HepG2 (cell line): ENCODE measurements around the gene PSMB11. TPM values are rescaled to one million over a fixed set of nuclear protein-coding genes. Genes with fewer than 3 reads are reported as not detected.

Experiments
- AGO1 ChIP-seq: fragments of 200-400 bp; formaldehyde crosslinking; IDR thresholded peaks from 2 replicates; pipeline ENCODE4 v1.6.1; 2017; ENCODE audit warnings: mild to moderate bottlenecking, low read depth, low read length, moderate library complexity; ENCODE audit not compliant: poor library complexity, severe bottlenecking
- AGO2 ChIP-seq: fragments of 200-400 bp; formaldehyde crosslinking; optimal IDR thresholded peaks from 2 replicates; pipeline ENCODE3; 2017; ENCODE audit warnings: mild to moderate bottlenecking, low read depth, low read length, moderate library complexity
- KAT7 ChIP-seq: IDR thresholded peaks from 2 replicates; pipeline ENCODE4 v1.6.1; 2018; ENCODE audit warnings: borderline replicate concordance, missing compliant biosample characterization
- NAIF1 ChIP-seq: sonication (generic); formaldehyde crosslinking; IDR thresholded peaks from 2 replicates; pipeline ENCODE4 v1.5.0; 2020; ENCODE audit warnings: mild to moderate bottlenecking, missing genetic modification reagents, borderline replicate concordance
- SIN3A ChIP-seq: IDR thresholded peaks from 2 replicates; pipeline ENCODE4 v1.6.1; 2011; ENCODE audit warnings: low read depth, mild to moderate bottlenecking, control low read depth, low read length, borderline replicate concordance
- TCF12 ChIP-seq, 2 experiments: fragments of 450-650 bp in 1 of 2; sonication (generic) in 1 of 2; formaldehyde crosslinking in 1 of 2; IDR thresholded peaks; 2 replicates each; pipeline versions ENCODE4 v1.6.1 to v1.8.0; 2017 to 2022; ENCODE audit warnings: antibody characterized with exemption in 1 of 2, mild to moderate bottlenecking in 1 of 2, missing genetic modification reagents in 1 of 2, moderate library complexity in 1 of 2
- TCF7L2 ChIP-seq: IDR thresholded peaks from 2 replicates; pipeline ENCODE4 v1.6.1; 2011; ENCODE audit warnings: mild to moderate bottlenecking, low read depth, low read length, moderate library complexity
- TGIF2 ChIP-seq: IDR thresholded peaks from 2 replicates; pipeline ENCODE4 v1.6.1; 2016; ENCODE audit warnings: control low read depth, missing compliant biosample characterization
- ZFAT ChIP-seq: sonication (generic); formaldehyde crosslinking; conservative IDR thresholded peaks from 2 replicates; pipeline ENCODE4 v1.8.1; 2023; ENCODE audit warnings: missing genetic modification reagents, inconsistent platforms
- ZNF224 ChIP-seq: sonication (generic); formaldehyde crosslinking; IDR thresholded peaks from 2 replicates; pipeline ENCODE4 v1.5.0; 2020; ENCODE audit warnings: mild to moderate bottlenecking, missing genetic modification reagents
- ZNF264 ChIP-seq: sonication (generic); formaldehyde crosslinking; IDR thresholded peaks from 2 replicates; pipeline ENCODE4 v1.4.0; 2020; ENCODE audit warnings: missing genetic modification reagents
- ZNF30 ChIP-seq: sonication (generic); formaldehyde crosslinking; IDR thresholded peaks from 2 replicates; pipeline ENCODE4 v1.5.0; 2020; ENCODE audit warnings: mild to moderate bottlenecking, missing genetic modification reagents
- ZNF441 ChIP-seq: sonication (generic); formaldehyde crosslinking; IDR thresholded peaks from 2 replicates; pipeline ENCODE4 v1.7.0; 2021; ENCODE audit warnings: missing genetic modification reagents, borderline replicate concordance
- polyA plus RNA-seq, 8 experiments: library from polyadenylated mRNA; depleted of rRNA in 3 of 8; stranded (reverse) in 7 of 8; unstranded in 1 of 8; fragments of >200 nt; fragmentation: Illumina TruSeq in 4 of 8; extraction: Trizol in 4 of 8; gene quantifications; 2 replicates each; pipeline versions ENCODE4 v1.2.1 to v1.2.3, GENCODE V29; 2011 to 2016; ENCODE audit warnings: low read depth in 4 of 8, missing spikeins in 1 of 8, mixed read lengths in 1 of 8; ENCODE audit not compliant: insufficient read depth in 1 of 8
- total RNA-seq, 5 experiments: library from RNA; depleted of rRNA; stranded (reverse); fragments of >200 nt; fragmentation: Illumina TruSeq; extraction: Trizol; gene quantifications; 2 replicates each; pipeline ENCODE4 v1.2.3, GENCODE V29; 2016; ENCODE audit warnings: low read depth in 1 of 5
- TF ChIP-seq, protein P1 (sequence below): sonication (generic); formaldehyde crosslinking; IDR thresholded peaks from 2 replicates; pipeline ENCODE4 v1.9.0; 2021; ENCODE audit warnings: mild to moderate bottlenecking, missing genetic modification reagents
- TF ChIP-seq, protein P2 (sequence below): sonication (generic); formaldehyde crosslinking; IDR thresholded peaks from 2 replicates; pipeline ENCODE4 v1.4.0; 2020; ENCODE audit warnings: missing genetic modification reagents
- TF ChIP-seq, protein P3 (sequence below): sonication (generic); formaldehyde crosslinking; IDR thresholded peaks from 2 replicates; pipeline ENCODE4 v1.5.0; 2020; ENCODE audit warnings: missing genetic modification reagents
- TF ChIP-seq, protein P4 (sequence below): sonication (generic); formaldehyde crosslinking; IDR thresholded peaks from 2 replicates; pipeline ENCODE4 v1.9.0; 2021; ENCODE audit warnings: missing genetic modification reagents, borderline replicate concordance
- TF ChIP-seq, protein P5 (sequence below): sonication (generic); formaldehyde crosslinking; IDR thresholded peaks from 2 replicates; pipeline ENCODE4 v1.4.0; 2020; ENCODE audit warnings: mild to moderate bottlenecking, missing genetic modification reagents

PSMB11 gene
- total and polyA plus RNA-seq, 2 of the 13 experiments (the other 11 are each of a cell fraction or from before 2014, with no cell fraction given), result not detected

DNA sequence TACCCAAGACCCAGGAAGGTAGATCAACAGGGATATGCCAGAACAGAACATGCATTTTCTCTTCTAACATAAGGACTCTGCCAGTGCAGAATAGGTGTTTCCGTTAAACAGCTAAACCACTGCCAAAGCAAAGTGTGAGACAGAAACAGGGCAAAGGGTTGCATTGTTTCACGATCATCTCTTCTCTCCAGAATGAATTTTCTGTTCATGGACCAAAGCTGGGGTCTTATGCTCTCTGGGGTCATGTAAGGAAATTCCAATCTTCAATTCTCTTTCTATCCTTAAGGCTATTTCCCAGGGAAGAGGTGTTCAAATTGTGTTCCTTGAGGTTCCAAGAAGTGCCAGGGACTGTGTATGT is 18.2 kb upstream of the PSMB11 start (continued):
- TF ChIP-seq, protein P1, sequence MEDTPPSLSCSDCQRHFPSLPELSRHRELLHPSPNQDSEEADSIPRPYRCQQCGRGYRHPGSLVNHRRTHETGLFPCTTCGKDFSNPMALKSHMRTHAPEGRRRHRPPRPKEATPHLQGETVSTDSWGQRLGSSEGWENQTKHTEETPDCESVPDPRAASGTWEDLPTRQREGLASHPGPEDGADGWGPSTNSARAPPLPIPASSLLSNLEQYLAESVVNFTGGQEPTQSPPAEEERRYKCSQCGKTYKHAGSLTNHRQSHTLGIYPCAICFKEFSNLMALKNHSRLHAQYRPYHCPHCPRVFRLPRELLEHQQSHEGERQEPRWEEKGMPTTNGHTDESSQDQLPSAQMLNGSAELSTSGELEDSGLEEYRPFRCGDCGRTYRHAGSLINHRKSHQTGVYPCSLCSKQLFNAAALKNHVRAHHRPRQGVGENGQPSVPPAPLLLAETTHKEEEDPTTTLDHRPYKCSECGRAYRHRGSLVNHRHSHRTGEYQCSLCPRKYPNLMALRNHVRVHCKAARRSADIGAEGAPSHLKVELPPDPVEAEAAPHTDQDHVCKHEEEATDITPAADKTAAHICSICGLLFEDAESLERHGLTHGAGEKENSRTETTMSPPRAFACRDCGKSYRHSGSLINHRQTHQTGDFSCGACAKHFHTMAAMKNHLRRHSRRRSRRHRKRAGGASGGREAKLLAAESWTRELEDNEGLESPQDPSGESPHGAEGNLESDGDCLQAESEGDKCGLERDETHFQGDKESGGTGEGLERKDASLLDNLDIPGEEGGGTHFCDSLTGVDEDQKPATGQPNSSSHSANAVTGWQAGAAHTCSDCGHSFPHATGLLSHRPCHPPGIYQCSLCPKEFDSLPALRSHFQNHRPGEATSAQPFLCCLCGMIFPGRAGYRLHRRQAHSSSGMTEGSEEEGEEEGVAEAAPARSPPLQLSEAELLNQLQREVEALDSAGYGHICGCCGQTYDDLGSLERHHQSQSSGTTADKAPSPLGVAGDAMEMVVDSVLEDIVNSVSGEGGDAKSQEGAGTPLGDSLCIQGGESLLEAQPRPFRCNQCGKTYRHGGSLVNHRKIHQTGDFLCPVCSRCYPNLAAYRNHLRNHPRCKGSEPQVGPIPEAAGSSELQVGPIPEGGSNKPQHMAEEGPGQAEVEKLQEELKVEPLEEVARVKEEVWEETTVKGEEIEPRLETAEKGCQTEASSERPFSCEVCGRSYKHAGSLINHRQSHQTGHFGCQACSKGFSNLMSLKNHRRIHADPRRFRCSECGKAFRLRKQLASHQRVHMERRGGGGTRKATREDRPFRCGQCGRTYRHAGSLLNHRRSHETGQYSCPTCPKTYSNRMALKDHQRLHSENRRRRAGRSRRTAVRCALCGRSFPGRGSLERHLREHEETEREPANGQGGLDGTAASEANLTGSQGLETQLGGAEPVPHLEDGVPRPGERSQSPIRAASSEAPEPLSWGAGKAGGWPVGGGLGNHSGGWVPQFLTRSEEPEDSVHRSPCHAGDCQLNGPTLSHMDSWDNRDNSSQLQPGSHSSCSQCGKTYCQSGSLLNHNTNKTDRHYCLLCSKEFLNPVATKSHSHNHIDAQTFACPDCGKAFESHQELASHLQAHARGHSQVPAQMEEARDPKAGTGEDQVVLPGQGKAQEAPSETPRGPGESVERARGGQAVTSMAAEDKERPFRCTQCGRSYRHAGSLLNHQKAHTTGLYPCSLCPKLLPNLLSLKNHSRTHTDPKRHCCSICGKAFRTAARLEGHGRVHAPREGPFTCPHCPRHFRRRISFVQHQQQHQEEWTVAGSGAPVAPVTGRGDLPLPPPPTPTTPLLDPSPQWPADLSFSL (CRISPR knock-in tag), result no peak
- TF ChIP-seq KAT7 (CRISPR knock-in tag), result no peak
- TF ChIP-seq, protein P2, sequence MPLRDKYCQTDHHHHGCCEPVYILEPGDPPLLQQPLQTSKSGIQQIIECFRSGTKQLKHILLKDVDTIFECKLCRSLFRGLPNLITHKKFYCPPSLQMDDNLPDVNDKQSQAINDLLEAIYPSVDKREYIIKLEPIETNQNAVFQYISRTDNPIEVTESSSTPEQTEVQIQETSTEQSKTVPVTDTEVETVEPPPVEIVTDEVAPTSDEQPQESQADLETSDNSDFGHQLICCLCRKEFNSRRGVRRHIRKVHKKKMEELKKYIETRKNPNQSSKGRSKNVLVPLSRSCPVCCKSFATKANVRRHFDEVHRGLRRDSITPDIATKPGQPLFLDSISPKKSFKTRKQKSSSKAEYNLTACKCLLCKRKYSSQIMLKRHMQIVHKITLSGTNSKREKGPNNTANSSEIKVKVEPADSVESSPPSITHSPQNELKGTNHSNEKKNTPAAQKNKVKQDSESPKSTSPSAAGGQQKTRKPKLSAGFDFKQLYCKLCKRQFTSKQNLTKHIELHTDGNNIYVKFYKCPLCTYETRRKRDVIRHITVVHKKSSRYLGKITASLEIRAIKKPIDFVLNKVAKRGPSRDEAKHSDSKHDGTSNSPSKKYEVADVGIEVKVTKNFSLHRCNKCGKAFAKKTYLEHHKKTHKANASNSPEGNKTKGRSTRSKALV (CRISPR knock-in tag), result no peak
- TF ChIP-seq, protein P3, sequence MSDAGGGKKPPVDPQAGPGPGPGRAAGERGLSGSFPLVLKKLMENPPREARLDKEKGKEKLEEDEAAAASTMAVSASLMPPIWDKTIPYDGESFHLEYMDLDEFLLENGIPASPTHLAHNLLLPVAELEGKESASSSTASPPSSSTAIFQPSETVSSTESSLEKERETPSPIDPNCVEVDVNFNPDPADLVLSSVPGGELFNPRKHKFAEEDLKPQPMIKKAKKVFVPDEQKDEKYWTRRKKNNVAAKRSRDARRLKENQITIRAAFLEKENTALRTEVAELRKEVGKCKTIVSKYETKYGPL (CRISPR knock-in tag), result no peak
- no peak for TF ChIP-seq ZFAT
- TF ChIP-seq ZNF224 (CRISPR knock-in tag), result no peak
- TF ChIP-seq, protein P4, sequence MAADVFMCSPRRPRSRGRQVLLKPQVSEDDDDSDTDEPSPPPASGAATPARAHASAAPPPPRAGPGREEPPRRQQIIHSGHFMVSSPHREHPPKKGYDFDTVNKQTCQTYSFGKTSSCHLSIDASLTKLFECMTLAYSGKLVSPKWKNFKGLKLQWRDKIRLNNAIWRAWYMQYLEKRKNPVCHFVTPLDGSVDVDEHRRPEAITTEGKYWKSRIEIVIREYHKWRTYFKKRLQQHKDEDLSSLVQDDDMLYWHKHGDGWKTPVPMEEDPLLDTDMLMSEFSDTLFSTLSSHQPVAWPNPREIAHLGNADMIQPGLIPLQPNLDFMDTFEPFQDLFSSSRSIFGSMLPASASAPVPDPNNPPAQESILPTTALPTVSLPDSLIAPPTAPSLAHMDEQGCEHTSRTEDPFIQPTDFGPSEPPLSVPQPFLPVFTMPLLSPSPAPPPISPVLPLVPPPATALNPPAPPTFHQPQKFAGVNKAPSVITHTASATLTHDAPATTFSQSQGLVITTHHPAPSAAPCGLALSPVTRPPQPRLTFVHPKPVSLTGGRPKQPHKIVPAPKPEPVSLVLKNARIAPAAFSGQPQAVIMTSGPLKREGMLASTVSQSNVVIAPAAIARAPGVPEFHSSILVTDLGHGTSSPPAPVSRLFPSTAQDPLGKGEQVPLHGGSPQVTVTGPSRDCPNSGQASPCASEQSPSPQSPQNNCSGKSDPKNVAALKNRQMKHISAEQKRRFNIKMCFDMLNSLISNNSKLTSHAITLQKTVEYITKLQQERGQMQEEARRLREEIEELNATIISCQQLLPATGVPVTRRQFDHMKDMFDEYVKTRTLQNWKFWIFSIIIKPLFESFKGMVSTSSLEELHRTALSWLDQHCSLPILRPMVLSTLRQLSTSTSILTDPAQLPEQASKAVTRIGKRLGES (CRISPR knock-in tag), result no peak
- no peak for TF ChIP-seq SIN3A
- TF ChIP-seq TCF7L2, result no peak
- TF ChIP-seq TCF12 (IDR thresholded peaks at IDR 0.05), result no peak
- no peak for TF ChIP-seq TCF12 (CRISPR knock-in tag; IDR thresholded peaks at IDR 0.05)
- TF ChIP-seq ZNF264, result no peak
- TF ChIP-seq ZNF30 (CRISPR knock-in tag), result no peak
- TF ChIP-seq, protein P5, sequence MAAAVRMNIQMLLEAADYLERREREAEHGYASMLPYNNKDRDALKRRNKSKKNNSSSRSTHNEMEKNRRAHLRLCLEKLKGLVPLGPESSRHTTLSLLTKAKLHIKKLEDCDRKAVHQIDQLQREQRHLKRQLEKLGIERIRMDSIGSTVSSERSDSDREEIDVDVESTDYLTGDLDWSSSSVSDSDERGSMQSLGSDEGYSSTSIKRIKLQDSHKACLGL (CRISPR knock-in tag), result no peak
- TF ChIP-seq ZNF441 (CRISPR knock-in tag), result no peak
- TF ChIP-seq NAIF1 (CRISPR knock-in tag), result no peak
- no peak for TF ChIP-seq AGO2
- TF ChIP-seq AGO1, result no peak
- no peak for TF ChIP-seq TGIF2 (CRISPR knock-in tag)
